Left forelimb (tissue), 1 donor: Measurements from ENCODE around the gene FLT1.

Experiments
- DNase-seq: peaks from one replicate; pipeline ENCODE4 v3.0.0-alpha.2; 2018; ENCODE audit warnings: low spot score

FLT1 gene

DNA sequence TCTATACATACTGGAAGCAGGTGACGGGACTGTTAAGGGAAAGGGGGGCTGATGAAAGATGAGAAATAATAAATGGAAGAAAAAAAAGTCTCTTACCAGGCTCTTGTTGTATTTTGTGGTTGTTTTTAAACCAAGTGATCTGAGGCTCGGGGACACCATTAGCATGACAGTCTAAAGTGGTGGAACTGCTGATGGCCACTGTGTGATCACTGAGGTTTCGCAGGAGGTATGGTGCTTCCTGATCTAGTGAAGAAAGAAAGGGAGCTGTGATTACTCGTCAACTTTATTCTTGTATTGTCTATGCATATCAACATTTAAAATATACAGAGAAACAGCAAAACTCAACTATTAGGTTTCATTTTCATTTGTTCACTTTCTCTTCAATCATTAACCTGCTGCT lies 110.1 kb downstream of the FLT1 start:
- no peak for DNase-seq

- DNase-seq, result no peak
Measured at GRCh38 chr13:28380319-28380718, 114.6 kb downstream of the FLT1 start.

GRCh38 chr13:28379371-28380083 lies 115.4 kb downstream of the FLT1 start:
- no peak for DNase-seq

DNA sequence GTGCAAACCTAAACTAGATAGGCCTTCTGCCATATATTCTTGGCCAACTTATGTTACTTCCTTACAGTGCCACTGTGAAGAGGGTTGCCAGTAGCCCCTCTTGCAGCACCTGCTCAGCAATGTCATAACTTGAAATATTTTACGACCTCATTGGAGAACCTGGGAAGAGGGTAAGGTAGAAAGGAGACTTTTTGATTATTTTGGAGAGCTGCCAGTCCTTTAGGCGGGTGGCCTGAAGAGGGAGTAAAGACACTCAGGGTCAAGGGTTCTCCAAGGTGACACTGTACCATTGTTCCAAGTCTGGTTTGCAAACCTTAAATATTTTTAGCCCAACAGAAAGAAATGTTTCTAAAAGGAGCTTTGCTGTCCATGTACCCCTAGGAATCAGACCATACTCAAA lies 118.3 kb downstream of the FLT1 start:
- DNase-seq, result no peak

GRCh38 chr13:28375250-28375930 lies 119.5 kb downstream of the FLT1 start:
- no peak for DNase-seq

DNA sequence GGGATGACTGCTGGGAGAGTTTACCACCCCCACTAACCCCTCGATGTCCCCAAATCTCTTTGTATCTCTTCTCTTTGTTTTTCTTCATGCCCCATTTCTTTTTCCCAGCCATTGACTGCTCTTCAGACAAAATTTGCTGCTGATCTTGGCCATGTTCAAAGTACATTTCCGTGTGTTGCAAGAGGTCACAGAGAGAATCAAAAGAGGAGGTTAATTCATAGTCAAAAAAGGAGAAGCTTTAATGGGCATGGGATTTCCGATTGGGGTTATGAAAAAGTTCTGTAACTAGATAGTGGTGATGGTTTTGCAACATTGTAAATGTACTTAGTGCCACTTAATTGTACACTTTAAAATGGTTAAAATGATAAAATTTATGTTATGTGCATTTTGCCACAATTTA lies 121.1 kb downstream of the FLT1 start:
- no peak for DNase-seq

GRCh38 chr13:28370448-28370847 lies 124.5 kb downstream of the FLT1 start:
- no peak for DNase-seq

DNA sequence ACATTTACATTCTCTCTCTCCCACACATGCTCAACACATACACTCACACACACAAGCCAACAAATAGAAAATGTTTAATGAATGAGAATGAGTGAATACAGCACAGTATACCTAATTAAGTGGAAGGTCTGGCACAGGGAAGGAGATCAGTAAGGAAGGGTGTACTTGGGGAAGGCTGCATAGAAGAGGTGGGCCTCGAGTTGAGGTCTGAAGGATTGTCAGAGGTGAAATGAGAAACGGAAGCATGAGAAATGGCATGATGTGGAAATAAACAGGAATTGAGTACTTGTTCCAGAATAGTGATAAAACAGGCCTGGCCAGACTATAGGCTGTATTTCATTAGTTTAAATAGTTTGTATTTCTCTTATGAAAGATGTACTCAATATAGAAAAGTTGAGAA lies 136.2 kb downstream of the FLT1 start:
- DNase-seq, result no peak

GRCh38 chr13:28357911-28358433 lies 137.0 kb downstream of the FLT1 start:
- DNase-seq, result no peak

DNA sequence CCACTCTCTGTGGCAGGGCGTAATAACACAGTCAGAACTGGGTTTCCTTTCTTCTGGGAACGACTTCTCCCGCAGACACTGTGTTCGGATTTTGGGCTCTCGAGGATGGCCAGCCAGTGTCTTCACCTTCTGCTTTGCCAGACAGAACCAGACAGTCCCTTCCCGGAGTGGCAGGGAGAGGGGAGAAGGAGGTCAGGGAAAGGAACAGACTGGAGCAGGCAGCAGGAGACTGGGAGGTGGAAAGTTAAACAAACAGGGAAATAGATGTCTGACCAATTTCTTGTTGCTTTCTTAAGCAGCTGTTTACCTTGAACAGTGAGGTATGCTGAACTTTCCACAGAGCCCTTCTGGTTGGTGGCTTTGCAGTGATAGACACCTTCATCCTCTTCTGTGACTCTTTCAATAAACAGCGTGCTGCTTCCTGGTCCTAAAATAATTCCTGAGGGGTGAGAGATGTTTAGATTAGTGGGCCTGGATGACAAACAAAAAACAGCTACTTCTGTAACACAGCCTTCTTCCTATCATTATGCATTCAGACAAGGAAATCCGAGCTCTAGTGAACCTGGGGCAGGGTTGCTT lies 137.6 kb downstream of the FLT1 start:
- DNase-seq, result no peak

GRCh38 chr13:28356561-28357021 lies 138.3 kb downstream of the FLT1 start:
- no peak for DNase-seq

DNA sequence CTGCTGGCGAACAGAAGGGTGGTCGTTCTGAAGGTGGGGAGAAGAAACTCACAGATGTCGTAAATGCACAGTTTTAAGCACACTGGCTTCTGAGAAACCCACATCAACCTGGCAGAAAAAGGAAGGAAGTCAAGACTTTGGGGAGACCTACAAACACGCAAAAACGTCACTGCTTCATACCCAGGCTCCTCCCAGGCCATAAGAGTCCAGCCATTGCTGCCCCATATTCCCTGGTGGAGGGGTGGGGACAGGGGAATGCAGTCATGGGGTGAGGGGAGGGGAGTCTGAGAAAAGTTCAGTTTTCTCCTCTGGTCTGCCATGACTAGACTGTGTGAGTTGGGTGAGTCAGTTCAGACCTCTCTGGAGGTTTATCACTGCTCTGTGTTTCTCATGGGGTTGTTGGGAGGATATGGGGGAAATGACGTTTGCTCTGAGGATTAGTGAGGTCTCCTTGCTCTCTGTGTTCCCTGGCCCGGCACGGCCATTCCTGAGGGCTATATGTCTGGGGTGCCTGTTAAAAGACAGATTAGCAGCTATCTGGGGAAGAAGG lies 139.0 kb downstream of the FLT1 start:
- no peak for DNase-seq

DNA sequence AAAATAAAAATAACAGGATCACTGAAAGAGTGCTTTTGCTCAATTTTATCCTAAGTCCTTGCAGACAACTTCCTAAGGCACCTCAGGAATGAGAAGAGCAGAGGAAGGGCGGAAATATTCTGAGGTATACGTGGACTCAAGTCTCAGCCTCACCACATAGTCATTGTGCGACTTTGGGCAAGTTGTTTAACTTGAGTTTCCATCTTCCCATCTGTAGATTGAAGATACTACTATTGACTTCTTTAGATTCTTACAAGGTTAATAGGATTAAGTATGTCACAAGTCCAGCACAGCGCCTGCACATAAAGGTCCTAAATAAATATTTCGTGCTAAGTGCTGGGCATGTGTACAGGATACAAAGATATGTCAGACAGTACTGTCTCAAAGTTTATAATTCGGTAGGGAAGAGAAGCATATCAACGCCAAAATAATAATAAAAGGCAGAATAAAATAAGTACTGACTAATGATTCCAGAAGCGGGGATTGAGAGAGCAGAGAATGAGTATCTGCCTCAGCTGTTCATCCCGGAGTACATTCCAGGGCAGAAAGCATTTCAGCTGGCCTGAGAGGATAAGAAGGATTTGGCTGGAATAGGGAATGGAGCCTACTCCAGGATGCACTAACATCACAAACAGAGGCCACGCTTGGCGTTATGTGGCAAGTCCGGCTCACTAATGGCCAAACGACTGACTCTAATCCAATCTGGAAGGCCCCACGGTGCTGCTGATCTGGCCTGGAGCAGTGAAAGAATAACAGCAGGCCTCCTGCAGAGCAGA lies 139.7 kb downstream of the FLT1 start:
- no peak for DNase-seq

- DNase-seq, result no peak
Measured at GRCh38 chr13:28353679-28354078, 141.2 kb downstream of the FLT1 start.

DNA sequence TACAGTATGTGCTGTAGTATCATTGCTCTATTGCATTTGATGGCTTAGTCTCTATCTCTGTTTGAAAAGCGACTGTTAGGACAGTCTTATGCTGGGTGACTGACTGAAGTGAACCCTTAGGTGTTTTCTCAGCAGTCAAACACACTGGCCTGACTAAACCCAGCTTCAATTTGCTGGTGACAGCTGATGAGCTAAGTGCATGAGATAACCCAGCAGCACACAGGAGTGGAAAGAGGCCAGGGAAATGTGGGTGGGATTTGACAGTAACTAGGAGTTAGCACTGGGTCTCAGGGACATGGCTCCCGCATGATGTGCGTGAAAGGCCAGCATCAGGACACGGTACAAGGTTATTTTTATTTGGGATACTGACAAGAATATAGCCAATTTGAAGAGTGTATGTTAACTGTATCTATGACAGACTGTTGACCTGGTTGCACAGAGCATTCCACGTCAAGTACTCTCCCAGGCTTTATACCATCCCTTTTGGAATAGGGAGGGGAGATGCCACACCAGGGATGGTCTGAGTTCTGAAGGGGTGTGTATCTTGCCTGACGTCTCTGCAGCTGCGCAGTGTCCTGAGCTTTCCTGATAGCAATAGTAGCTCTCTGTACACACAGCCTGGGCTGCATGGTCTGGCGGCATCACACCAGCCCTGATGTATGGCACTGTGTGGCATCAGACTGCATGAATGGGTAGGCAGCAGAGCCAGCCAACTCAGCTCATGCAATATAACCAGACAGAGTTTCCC lies 144.8 kb downstream of the FLT1 start:
- DNase-seq, result no peak

DNA sequence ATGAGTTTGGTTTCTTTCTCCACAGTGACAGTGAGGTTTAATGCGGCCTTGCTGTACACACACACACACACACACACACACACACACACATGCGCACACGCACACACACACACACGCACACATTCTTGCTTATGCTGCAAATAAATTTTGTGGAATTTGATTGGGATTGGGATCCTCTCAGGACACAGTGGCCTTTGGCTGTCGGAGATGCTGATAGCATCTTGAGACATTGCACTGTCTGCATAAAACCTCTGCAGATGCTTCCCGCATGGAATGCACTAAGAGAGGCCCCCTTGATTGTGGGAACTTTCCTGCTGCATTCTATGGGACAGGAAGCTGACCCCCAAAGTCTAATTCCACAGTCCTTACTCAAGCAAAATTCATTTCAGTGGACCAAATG lies 145.6 kb downstream of the FLT1 start:
- DNase-seq, result no peak

DNA sequence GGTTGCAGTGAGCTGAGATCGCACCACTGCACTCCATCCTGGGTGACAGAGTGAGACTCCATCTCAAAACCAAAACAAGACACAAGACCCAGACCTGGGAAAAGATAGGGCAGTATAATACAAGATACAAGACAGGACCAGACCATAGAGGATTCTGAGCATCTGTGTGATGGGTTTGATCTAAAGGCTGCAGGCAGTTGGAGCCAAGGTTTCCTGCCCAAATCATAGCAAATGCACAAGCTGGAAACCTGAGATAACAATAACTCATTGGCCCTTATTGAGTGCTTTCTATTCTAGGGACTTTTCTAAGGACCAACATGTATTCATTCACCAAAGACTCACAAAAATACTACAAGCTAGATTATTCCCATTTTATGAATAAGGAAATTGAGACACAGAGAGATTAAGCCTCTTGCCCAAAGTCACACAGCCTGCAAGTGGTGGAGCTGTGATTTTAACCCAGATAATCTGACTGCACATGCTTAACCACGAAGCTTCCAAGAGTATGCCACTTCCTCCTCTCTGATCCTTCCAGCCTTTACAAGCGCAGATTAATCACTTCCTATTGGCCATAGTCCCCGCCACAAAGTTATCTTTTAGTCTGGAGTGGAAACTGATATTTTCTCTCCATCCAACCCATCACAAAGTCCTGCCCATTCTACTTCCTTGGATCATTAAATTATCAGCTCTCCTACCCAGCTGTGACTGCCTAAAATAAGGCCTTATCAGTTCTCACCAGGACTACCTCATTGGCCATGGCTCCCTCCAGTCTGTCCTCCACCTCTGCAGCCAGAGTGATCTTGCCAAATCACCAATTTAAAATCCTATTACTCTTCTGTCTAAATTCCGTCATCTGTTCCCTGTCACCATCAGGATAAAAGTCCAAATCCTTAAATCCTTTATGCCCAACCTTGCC lies 147.2 kb downstream of the FLT1 start:
- DNase-seq, result no peak

DNA sequence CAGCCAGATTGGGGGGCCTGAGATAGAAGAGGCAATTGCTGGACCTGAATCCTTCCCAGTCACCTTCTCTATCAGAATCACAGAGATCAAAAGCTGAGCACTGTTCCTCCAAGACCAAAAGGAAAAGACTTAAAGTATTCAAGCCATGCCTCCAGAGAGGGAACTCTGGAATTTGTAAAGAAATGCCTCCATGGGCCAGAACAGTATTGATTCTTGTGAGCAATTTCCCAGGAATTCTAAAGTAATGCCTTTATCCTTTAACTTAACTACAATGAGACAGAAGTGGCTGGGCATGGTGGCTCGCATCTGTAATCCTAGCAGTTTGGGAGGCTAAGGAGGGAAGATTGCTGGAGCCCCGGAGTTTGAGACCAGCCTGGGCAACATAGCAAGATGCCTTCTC lies 148.8 kb downstream of the FLT1 start:
- DNase-seq, result no peak

- DNase-seq, result no peak
Measured at GRCh38 chr13:28344163-28344562, 150.8 kb downstream of the FLT1 start.

- no peak for DNase-seq
Measured at GRCh38 chr13:28342251-28342650, 152.7 kb downstream of the FLT1 start.
